ENCODE results near the gene PRKAA1. TPM values are rescaled to one million over a fixed set of nuclear protein-coding genes. Genes with fewer than 3 reads are reported as not detected.

The PRKAA1 gene
- total RNA-seq, 4 donors from 2014 or later = 75.2 to 108 (median 91.0) TPM

- TF ChIP-seq CTCF (IDR thresholded peaks at IDR 0.05; ENCODE audit: low read depth) = no peak
Observed at GRCh38 chr5:40790947-40791593, 7.1 kb downstream of the PRKAA1 start.

- TF ChIP-seq CTCF (IDR thresholded peaks at IDR 0.05; ENCODE audit: low read depth) = no peak
Observed at GRCh38 chr5:40787986-40788385, 10.2 kb downstream of the PRKAA1 start.

- TF ChIP-seq CTCF (IDR thresholded peaks at IDR 0.05; ENCODE audit: low read depth) = no peak
Observed at GRCh38 chr5:40784916-40785315, 13.3 kb downstream of the PRKAA1 start.

- TF ChIP-seq CTCF (IDR thresholded peaks at IDR 0.05; ENCODE audit: low read depth) = no peak
Observed at GRCh38 chr5:40784027-40784653, 14.0 kb downstream of the PRKAA1 start.

GRCh38 chr5:40781843-40782409 is 16.2 kb downstream of the PRKAA1 start:
- no peak for TF ChIP-seq CTCF (IDR thresholded peaks at IDR 0.05; ENCODE audit: low read depth)

- no peak for TF ChIP-seq CTCF (IDR thresholded peaks at IDR 0.05; ENCODE audit: low read depth)
Observed at GRCh38 chr5:40780858-40781257, 17.3 kb downstream of the PRKAA1 start.

GRCh38 chr5:40780199-40780598 is 18.0 kb downstream of the PRKAA1 start:
- TF ChIP-seq CTCF (IDR thresholded peaks at IDR 0.05; ENCODE audit: low read depth) = no peak

Data from subcutaneous adipose tissue (tissue), 4 donors.